Measurements from ENCODE around the gene C1orf232.

Gene C1orf232

GRCh38 chr1:26159743-26160039, 9.1 kb downstream of the C1orf232 start:
- no peak overlapping the region for H3K4me2 ChIP-seq (ENCODE audit: insufficient read depth, low read length, poor library complexity, severe bottlenecking)
- H3K9me3 ChIP-seq (replicated peaks in 1 of 2; ENCODE audit: control insufficient read depth in 2 of 2, insufficient read depth in 1 of 2, low read depth in 1 of 2, low read length in 2 of 2): no peaks in the 10 kb centered on the region
- no peak overlapping the region for H4K8ac ChIP-seq (ENCODE audit: low read depth, low read length)
- no peak overlapping the region for H3K27ac ChIP-seq (replicated peaks; ENCODE audit: low read length)
- H2BK15ac ChIP-seq (ENCODE audit: low read length): no peak overlapping the region
- H3K4ac ChIP-seq (ENCODE audit: low read length): no peak overlapping the region
- peak overlapping the region in 1 of 2 donors; percentile 50 for H3K4me3 ChIP-seq (ENCODE audit: low read length in 2 of 2)
- H3K27me3 ChIP-seq (ENCODE audit: control insufficient read depth in 3 of 3, insufficient read depth in 3 of 3, low read depth in 1 of 3, low read length in 3 of 3): peaks cover 3 to 38% (median 5%) of the 10 kb centered on the region in 3 experiments
- H3K14ac ChIP-seq (ENCODE audit: low read length): no peak overlapping the region
- H3K4me1 ChIP-seq (ENCODE audit: control insufficient read depth in 2 of 2, insufficient read depth in 1 of 2, low read depth in 1 of 2, low read length in 2 of 2): peaks cover 47 to 48% of the 10 kb centered on the region in 2 donors
- peak overlapping the region; percentile 13 for H2AK5ac ChIP-seq (ENCODE audit: low read depth, low read length)
- H3K9ac ChIP-seq (ENCODE audit: low read depth, low read length, poor library complexity): no peak overlapping the region
- no peaks in the 10 kb centered on the region for H3K79me1 ChIP-seq (ENCODE audit: low read depth, low read length)
- peak overlapping the region; percentile 84 for H2AFZ ChIP-seq (ENCODE audit: low read length)
- no peak overlapping the region for H2BK5ac ChIP-seq (ENCODE audit: low read length)
- no peak overlapping the region for H3K18ac ChIP-seq (ENCODE audit: low read length)
- no peak overlapping the region for H4K91ac ChIP-seq (ENCODE audit: low read depth, low read length, poor library complexity)
- H2BK120ac ChIP-seq (ENCODE audit: low read depth, low read length): no peak overlapping the region
- no peak overlapping the region for H3K23ac ChIP-seq (ENCODE audit: low read depth, low read length, poor library complexity)
- H3K36me3 ChIP-seq (replicated peaks in 1 of 2; ENCODE audit: control insufficient read depth in 2 of 2, insufficient read depth in 2 of 2, low read length in 2 of 2): no peaks in the 10 kb centered on the region
- no peak overlapping the region for H2BK12ac ChIP-seq (ENCODE audit: low read length)
- no CpG with 5 or more reads among the region's 4 CpGs for WGBS, 2 donors (ENCODE audit: extremely low coverage in 2 of 2, insufficient read length in 2 of 2, insufficient replicate concordance in 1 of 2)
- no peak for DNase-seq (ENCODE audit: low spot score)

GRCh38 chr1:26158908-26159742, 9.6 kb downstream of the C1orf232 start, which contains the start of gene FAM110D:
TSS of gene FAM110D (plus strand) at chr1:26159079. CDS start at chr1:26161292, 2,213 bp downstream.
- no peak within 1 kb of the TSS for H3K27ac ChIP-seq (replicated peaks; ENCODE audit: low read length)
- peak within 1 kb of the TSS; percentile 43 to 50 for H3K4me3 ChIP-seq (ENCODE audit: low read length in 2 of 2)
- H3K79me1 ChIP-seq (ENCODE audit: low read depth, low read length): no peaks in the 10 kb centered on the region
- no peak within 1 kb of the TSS for H4K8ac ChIP-seq (ENCODE audit: low read depth, low read length)
- no peaks in the 10 kb centered on the region for H3K36me3 ChIP-seq (replicated peaks in 1 of 2; ENCODE audit: control insufficient read depth in 2 of 2, insufficient read depth in 2 of 2, low read length in 2 of 2)
- no peak within 1 kb of the TSS for H2BK120ac ChIP-seq (ENCODE audit: low read depth, low read length)
- no peak within 1 kb of the TSS for H4K91ac ChIP-seq (ENCODE audit: low read depth, low read length, poor library complexity)
- H2BK15ac ChIP-seq (ENCODE audit: low read length): peak within 1 kb of the TSS; percentile 49
- H3K4me1 ChIP-seq (ENCODE audit: control insufficient read depth in 2 of 2, insufficient read depth in 1 of 2, low read depth in 1 of 2, low read length in 2 of 2): peaks cover 44 to 50% of the 10 kb centered on the region in 2 donors
- H3K18ac ChIP-seq (ENCODE audit: low read length): peak within 1 kb of the TSS; percentile 73
- no peak within 1 kb of the TSS for H3K4ac ChIP-seq (ENCODE audit: low read length)
- no peak within 1 kb of the TSS for H3K9ac ChIP-seq (ENCODE audit: low read depth, low read length, poor library complexity)
- peaks cover 3 to 38% (median 5%) of the 10 kb centered on the region in 3 experiments for H3K27me3 ChIP-seq (ENCODE audit: control insufficient read depth in 3 of 3, insufficient read depth in 3 of 3, low read depth in 1 of 3, low read length in 3 of 3)
- no peak within 1 kb of the TSS for H3K14ac ChIP-seq (ENCODE audit: low read length)
- peak within 1 kb of the TSS; percentile 84 for H2AFZ ChIP-seq (ENCODE audit: low read length)
- no CpG with 5 or more reads among the region's 6 CpGs for WGBS, 2 donors (ENCODE audit: extremely low coverage in 2 of 2, insufficient read length in 2 of 2, insufficient replicate concordance in 1 of 2)
- H2BK5ac ChIP-seq (ENCODE audit: low read length): no peak within 1 kb of the TSS
- no peak within 1 kb of the TSS for H2BK12ac ChIP-seq (ENCODE audit: low read length)
- H3K9me3 ChIP-seq (replicated peaks in 1 of 2; ENCODE audit: control insufficient read depth in 2 of 2, insufficient read depth in 1 of 2, low read depth in 1 of 2, low read length in 2 of 2): no peaks in the 10 kb centered on the region
- no peak within 1 kb of the TSS for H3K4me2 ChIP-seq (ENCODE audit: insufficient read depth, low read length, poor library complexity, severe bottlenecking)
- peak within 1 kb of the TSS; percentile 13 for H2AK5ac ChIP-seq (ENCODE audit: low read depth, low read length)
- DNase-seq (ENCODE audit: low spot score): no peak
- no peak within 1 kb of the TSS for H3K23ac ChIP-seq (ENCODE audit: low read depth, low read length, poor library complexity)

GRCh38 chr1:26158271-26158907, 10.4 kb downstream of the C1orf232 start:
- no peak overlapping the region for H2BK120ac ChIP-seq (ENCODE audit: low read depth, low read length)
- H3K4me3 ChIP-seq (ENCODE audit: low read length in 2 of 2): peak overlapping the region in 1 of 2 donors; percentile 50
- peaks cover 3 to 31% (median 12%) of the 10 kb centered on the region in 3 experiments for H3K27me3 ChIP-seq (ENCODE audit: control insufficient read depth in 3 of 3, insufficient read depth in 3 of 3, low read depth in 1 of 3, low read length in 3 of 3)
- H3K79me1 ChIP-seq (ENCODE audit: low read depth, low read length): no peaks in the 10 kb centered on the region
- H3K14ac ChIP-seq (ENCODE audit: low read length): no peak overlapping the region
- no peaks in the 10 kb centered on the region for H3K36me3 ChIP-seq (replicated peaks in 1 of 2; ENCODE audit: control insufficient read depth in 2 of 2, insufficient read depth in 2 of 2, low read length in 2 of 2)
- H3K4me1 ChIP-seq (ENCODE audit: control insufficient read depth in 2 of 2, insufficient read depth in 1 of 2, low read depth in 1 of 2, low read length in 2 of 2): peaks cover 44 to 50% of the 10 kb centered on the region in 2 donors
- no peak overlapping the region for H2BK5ac ChIP-seq (ENCODE audit: low read length)
- no peaks in the 10 kb centered on the region for H3K9me3 ChIP-seq (replicated peaks in 1 of 2; ENCODE audit: control insufficient read depth in 2 of 2, insufficient read depth in 1 of 2, low read depth in 1 of 2, low read length in 2 of 2)
- no peak overlapping the region for H3K23ac ChIP-seq (ENCODE audit: low read depth, low read length, poor library complexity)
- H3K27ac ChIP-seq (replicated peaks; ENCODE audit: low read length): no peak overlapping the region
- H3K4ac ChIP-seq (ENCODE audit: low read length): no peak overlapping the region
- peak overlapping the region; percentile 73 for H3K18ac ChIP-seq (ENCODE audit: low read length)
- peak overlapping the region; percentile 49 for H2BK15ac ChIP-seq (ENCODE audit: low read length)
- H4K8ac ChIP-seq (ENCODE audit: low read depth, low read length): no peak overlapping the region
- no peak overlapping the region for H3K9ac ChIP-seq (ENCODE audit: low read depth, low read length, poor library complexity)
- no peak overlapping the region for H2BK12ac ChIP-seq (ENCODE audit: low read length)
- no CpG with 5 or more reads among the region's 5 CpGs for WGBS, 2 donors (ENCODE audit: extremely low coverage in 2 of 2, insufficient read length in 2 of 2, insufficient replicate concordance in 1 of 2)
- H2AFZ ChIP-seq (ENCODE audit: low read length): peak overlapping the region; percentile 84
- peak overlapping the region; percentile 11 for H2AK5ac ChIP-seq (ENCODE audit: low read depth, low read length)
- no peak overlapping the region for H3K4me2 ChIP-seq (ENCODE audit: insufficient read depth, low read length, poor library complexity, severe bottlenecking)
- H4K91ac ChIP-seq (ENCODE audit: low read depth, low read length, poor library complexity): no peak overlapping the region
- no peak for DNase-seq (ENCODE audit: low spot score)

Data from neuronal stem cell (in vitro differentiated cells).